ENCODE measurements around the gene HCN4.

HCN4 gene

GRCh38 chr15:73324496-73325170 lies 44.1 kb downstream of the HCN4 start:
- no peak for DNase-seq (ENCODE audit: low read depth)
- TF ChIP-seq, protein P1, sequence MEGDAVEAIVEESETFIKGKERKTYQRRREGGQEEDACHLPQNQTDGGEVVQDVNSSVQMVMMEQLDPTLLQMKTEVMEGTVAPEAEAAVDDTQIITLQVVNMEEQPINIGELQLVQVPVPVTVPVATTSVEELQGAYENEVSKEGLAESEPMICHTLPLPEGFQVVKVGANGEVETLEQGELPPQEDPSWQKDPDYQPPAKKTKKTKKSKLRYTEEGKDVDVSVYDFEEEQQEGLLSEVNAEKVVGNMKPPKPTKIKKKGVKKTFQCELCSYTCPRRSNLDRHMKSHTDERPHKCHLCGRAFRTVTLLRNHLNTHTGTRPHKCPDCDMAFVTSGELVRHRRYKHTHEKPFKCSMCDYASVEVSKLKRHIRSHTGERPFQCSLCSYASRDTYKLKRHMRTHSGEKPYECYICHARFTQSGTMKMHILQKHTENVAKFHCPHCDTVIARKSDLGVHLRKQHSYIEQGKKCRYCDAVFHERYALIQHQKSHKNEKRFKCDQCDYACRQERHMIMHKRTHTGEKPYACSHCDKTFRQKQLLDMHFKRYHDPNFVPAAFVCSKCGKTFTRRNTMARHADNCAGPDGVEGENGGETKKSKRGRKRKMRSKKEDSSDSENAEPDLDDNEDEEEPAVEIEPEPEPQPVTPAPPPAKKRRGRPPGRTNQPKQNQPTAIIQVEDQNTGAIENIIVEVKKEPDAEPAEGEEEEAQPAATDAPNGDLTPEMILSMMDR (IDR thresholded peaks at IDR 0.05; ENCODE audit: control insufficient read depth, insufficient read depth, low read depth, low read length, missing control alignments), result no peak
- H3K4me3 ChIP-seq (ENCODE audit: control insufficient read depth, low read depth, low read length), result no peak overlapping the region

GRCh38 chr15:73323956-73324355 lies 44.8 kb downstream of the HCN4 start:
- TF ChIP-seq, protein P1 (IDR thresholded peaks at IDR 0.05; ENCODE audit: control insufficient read depth, insufficient read depth, low read depth, low read length, missing control alignments), result no peak
- H3K4me3 ChIP-seq (ENCODE audit: control insufficient read depth, low read depth, low read length), result no peak overlapping the region
- no peak for DNase-seq (ENCODE audit: low read depth)

DNA sequence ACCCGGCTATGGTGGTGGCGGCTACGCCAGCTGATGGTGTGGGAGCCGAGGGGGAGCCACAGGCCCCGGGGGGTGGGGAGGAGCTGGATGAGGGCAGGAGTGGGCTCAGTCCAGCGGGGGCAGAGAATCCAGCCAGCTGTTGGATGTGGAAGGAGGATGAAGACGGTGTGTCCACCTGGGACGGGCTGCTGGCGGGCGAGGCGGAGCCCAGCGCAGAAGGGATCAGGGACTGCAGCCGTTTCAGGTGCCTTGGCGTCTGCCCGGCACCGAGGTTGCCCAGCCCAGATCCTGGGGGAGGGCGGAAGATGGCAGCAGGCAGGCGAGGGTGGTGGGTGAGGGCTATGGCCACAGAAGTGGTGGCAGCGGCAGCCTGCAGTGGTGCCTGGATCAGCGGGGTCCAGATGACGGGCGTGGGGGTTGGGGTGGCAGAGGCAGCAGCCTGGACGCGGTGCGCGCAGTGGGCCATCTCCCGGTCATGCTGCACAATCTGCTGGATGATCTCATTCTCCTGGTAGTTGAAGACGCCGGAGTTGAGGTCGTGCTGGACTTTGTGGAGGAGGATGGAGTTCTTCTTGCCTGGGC lies 45.3 kb downstream of the HCN4 start:
- DNase-seq (ENCODE audit: low read depth), result no peak
- H3K4me3 ChIP-seq (ENCODE audit: control insufficient read depth, low read depth, low read length), result no peak overlapping the region
- TF ChIP-seq, protein P1 (IDR thresholded peaks at IDR 0.05; ENCODE audit: control insufficient read depth, insufficient read depth, low read depth, low read length, missing control alignments), result no peak

- H3K4me3 ChIP-seq (ENCODE audit: control insufficient read depth, low read depth, low read length), result no peak overlapping the region
- TF ChIP-seq, protein P1 (IDR thresholded peaks at IDR 0.05; ENCODE audit: control insufficient read depth, insufficient read depth, low read depth, low read length, missing control alignments), result no peak
- no peak for DNase-seq (ENCODE audit: low read depth)
Measured at GRCh38 chr15:73322665-73323373, 45.9 kb downstream of the HCN4 start.

DNA sequence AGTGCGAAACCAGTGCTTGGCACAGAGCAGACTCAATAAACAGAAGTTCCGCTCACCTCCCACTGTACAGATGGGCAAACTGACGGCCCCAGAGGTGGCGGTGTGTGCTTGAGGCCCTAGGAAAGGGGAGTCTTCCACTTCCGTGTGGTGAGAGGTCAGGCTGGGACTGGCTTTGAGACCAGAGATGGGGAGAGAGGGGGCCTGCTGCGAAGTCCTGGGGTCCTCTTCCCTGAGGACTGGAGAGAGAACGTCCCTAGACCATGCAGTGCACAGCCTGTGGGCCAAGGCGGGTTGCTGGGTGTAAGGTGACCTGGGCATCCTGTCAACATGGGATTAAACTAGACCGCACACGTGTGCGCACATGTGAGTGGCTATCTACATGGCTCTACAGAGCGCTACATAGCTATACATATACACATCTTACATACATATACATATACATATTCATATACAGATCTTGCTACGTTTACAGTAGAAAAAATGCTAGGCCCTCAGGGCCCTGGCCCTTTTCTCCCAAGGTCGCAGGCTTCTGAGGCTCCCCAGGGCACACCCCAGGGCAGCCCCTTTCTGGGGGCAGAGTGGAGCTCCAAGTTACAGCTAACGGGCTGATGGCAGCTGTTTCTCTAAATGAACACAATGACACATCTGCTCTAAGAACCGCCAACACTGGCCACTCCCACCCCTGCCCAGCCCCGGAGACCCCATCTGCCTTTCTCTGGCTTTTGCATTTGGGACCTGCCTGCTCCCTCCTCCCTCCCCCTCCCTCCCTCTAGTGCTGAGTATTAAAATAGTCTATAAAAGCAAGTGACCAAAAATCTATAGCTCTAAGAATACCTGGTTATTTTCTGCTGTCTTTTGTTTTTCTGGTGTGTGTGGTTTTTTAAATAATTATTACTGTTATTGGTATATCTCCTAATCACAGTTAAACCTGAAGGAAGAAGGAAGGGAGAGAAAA lies 47.0 kb downstream of the HCN4 start:
- no peak for DNase-seq (ENCODE audit: low read depth)
- no peak overlapping the region for H3K4me3 ChIP-seq (ENCODE audit: control insufficient read depth, low read depth, low read length)
- TF ChIP-seq, protein P1 (IDR thresholded peaks at IDR 0.05; ENCODE audit: control insufficient read depth, insufficient read depth, low read depth, low read length, missing control alignments), result no peak

DNA sequence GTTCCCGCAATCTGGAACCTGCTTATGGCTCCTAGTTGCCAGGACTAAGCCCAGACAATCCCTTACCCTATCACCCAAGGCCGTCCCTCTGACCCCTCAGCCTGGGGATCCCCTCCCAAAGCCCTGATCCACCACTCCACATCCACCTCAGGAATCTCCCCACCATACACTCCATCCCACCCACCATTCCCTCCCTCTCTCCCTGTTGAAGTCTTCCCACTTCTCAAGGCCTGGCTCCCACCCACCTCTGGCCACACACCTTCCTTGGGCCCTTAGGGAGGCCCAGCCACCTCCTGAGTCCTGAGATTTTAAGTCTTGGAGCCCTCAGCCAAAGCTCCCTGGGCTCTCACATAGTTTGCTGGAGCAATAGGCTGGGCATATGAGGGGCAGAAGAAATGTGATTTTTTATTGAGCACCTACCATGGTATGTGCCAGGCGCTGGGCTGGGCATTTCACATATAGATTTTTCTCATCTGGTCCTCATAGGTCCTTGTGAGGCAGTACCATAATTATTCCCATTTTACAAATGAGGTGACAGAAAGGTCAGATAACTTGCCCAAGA lies 48.1 kb downstream of the HCN4 start:
- DNase-seq (ENCODE audit: low read depth), result no peak
- TF ChIP-seq, protein P1 (IDR thresholded peaks at IDR 0.05; ENCODE audit: control insufficient read depth, insufficient read depth, low read depth, low read length, missing control alignments), result no peak
- no peak overlapping the region for H3K4me3 ChIP-seq (ENCODE audit: control insufficient read depth, low read depth, low read length)

Measured in AG09309 (cell line).